Breast epithelium (tissue), 4 donors: ENCODE data around the gene TREML4. TPM values are rescaled to one million over a fixed set of nuclear protein-coding genes. Genes with fewer than 3 reads are reported as not detected.
"Not testable (repeated sequence)": the region's sequence is repeated elsewhere in the genome, so short reads cannot be mapped to it uniquely, and the experiment has no call there.

Experiments
- DNase-seq, 2 donors: peaks; one replicate each; pipeline ENCODE4 v3.0.0-alpha.2; 2019; ENCODE audit warnings: low spot score in 2 of 2
- H3K27ac ChIP-seq, 2 donors: fragments of 200-600 bp; sonication (generic) in 1 of 2; one replicate each; pipeline ENCODE4 v1.5.1; 2016 to 2019; ENCODE audit warnings: mild to moderate bottlenecking in 1 of 2
- H3K27me3 ChIP-seq, 2 donors: fragments of 200-600 bp; sonication (generic) in 1 of 2; one replicate each; pipeline versions ENCODE4 v1.5.1 to v1.6.0; 2017 to 2019; ENCODE audit warnings: control low read depth in 1 of 2, mild to moderate bottlenecking in 1 of 2
- H3K36me3 ChIP-seq: fragments of 200-600 bp; one replicate; pipeline ENCODE4 v1.5.1; 2019
- H3K4me1 ChIP-seq, 2 donors: fragments of 200-600 bp; sonication (generic); one replicate each; pipeline ENCODE4 v1.5.1; 2016 to 2019; ENCODE audit warnings: control low read depth in 1 of 2
- H3K4me3 ChIP-seq, 3 donors: fragments of 200-600 bp; sonication (generic); 1 replicate in 2 of 3; 2 replicates in 1 of 3; pipeline ENCODE4 v1.5.1; 2016 to 2019; ENCODE audit warnings: mild to moderate bottlenecking in 3 of 3, moderate library complexity in 2 of 3
- H3K9me3 ChIP-seq, 2 donors: fragments of 200-600 bp; sonication (generic) in 1 of 2; one replicate each; pipeline ENCODE4 v1.5.1; 2016 to 2019; ENCODE audit warnings: control low read depth in 1 of 2
- POLR2A ChIP-seq: fragments of 450-650 bp; IDR thresholded peaks from one replicate; pipeline ENCODE4 v1.6.1; 2016; ENCODE audit warnings: antibody characterized with exemption, mild to moderate bottlenecking, moderate library complexity
- POLR2AphosphoS5 ChIP-seq, 3 donors: sonication (generic); formaldehyde crosslinking; IDR thresholded peaks; one replicate each; pipeline ENCODE4 v1.6.1; 2017; ENCODE audit warnings: antibody characterized with exemption in 3 of 3
- intact Hi-C: fragments of 100-400 bp; cut with DNase I; formaldehyde crosslinking; loops from one replicate; pipeline ENCODE4 v1.15.1; 2023; ENCODE audit warnings: low total_unique reads
- total RNA-seq, 3 donors: library from RNA; depleted of rRNA; stranded (reverse); fragments of >200 nt; gene quantifications; one replicate each; pipeline ENCODE4 v1.1.0, GENCODE V29; 2016
- TF ChIP-seq, protein P1 (sequence below), 3 donors: fragments of 450-650 bp; IDR thresholded peaks; one replicate each; pipeline ENCODE4 v1.5.1; 2016 to 2017; ENCODE audit warnings: antibody characterized with exemption in 3 of 3, mild to moderate bottlenecking in 3 of 3, moderate library complexity in 3 of 3

Gene TREML4
- total RNA-seq, 3 donors from 2014 or later, result not detected

DNA sequence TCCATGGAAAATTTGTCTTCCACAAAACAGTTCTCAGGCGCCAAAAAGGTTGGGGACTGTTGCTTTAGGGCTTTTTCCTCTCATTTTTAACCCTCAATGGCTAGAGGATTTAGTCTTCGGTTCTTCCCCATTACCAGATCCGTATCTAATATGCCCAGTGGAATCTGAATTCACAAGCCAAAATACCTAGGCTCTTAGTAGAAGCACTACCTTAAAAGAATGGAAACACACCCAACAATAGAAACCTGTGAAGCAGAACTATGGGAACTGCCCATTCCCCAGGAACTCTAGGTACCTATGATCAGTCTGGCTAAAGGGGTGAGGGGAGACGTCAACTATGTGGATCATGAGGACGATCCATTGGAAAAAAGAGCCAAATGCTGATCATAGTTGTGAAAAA is 3.1 kb downstream of the TREML4 start:
- TF ChIP-seq POLR2AphosphoS5 (IDR thresholded peaks at IDR 0.05) (no peak), POLR2A (no peak)
- TF ChIP-seq, protein P1, sequence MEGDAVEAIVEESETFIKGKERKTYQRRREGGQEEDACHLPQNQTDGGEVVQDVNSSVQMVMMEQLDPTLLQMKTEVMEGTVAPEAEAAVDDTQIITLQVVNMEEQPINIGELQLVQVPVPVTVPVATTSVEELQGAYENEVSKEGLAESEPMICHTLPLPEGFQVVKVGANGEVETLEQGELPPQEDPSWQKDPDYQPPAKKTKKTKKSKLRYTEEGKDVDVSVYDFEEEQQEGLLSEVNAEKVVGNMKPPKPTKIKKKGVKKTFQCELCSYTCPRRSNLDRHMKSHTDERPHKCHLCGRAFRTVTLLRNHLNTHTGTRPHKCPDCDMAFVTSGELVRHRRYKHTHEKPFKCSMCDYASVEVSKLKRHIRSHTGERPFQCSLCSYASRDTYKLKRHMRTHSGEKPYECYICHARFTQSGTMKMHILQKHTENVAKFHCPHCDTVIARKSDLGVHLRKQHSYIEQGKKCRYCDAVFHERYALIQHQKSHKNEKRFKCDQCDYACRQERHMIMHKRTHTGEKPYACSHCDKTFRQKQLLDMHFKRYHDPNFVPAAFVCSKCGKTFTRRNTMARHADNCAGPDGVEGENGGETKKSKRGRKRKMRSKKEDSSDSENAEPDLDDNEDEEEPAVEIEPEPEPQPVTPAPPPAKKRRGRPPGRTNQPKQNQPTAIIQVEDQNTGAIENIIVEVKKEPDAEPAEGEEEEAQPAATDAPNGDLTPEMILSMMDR (IDR thresholded peaks at IDR 0.05), result no peak
- intact Hi-C loops, result no loop called here

DNA sequence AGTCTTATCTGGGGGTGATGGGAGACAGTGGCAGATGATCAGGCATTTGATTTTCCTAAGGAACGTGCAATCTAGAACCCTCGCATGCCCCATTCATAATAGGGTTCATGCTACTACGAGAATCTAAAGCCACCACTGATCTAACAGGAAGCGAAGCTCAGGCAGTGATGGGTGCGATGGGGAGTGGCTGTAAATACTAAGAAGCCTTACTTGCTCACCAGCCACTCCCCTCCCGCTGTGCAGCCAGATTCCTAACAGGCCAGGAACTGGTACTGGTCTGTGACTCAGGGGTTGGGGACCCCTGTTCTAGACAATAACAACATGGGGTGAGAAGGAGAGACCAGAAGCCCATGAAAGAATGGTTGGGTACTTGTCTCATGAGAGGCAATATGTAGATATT is 4.5 kb downstream of the TREML4 start:
- H3K4me1 ChIP-seq, result no peaks in the 10 kb centered on the region
- H3K36me3 ChIP-seq, result no peaks in the 10 kb centered on the region
- intact Hi-C loops, result no loop called here
- no peak for DNase-seq
- H3K4me3 ChIP-seq, result no peak overlapping the region
- H3K27me3 ChIP-seq, result no peaks in the 10 kb centered on the region
- H3K9me3 ChIP-seq, result no peaks in the 10 kb centered on the region
- H3K27ac ChIP-seq, result no peak overlapping the region
- TF ChIP-seq POLR2AphosphoS5 (IDR thresholded peaks at IDR 0.05), result no peak
- TF ChIP-seq, protein P1 (IDR thresholded peaks at IDR 0.05), result no peak
- no peak for TF ChIP-seq POLR2A

More for the DNA sequence above, 3.1 kb downstream of the TREML4 start:
- Histone ChIP-seq H3K27ac (no peak overlapping the region), H3K36me3 (no peaks in the 10 kb centered on the region), H3K4me1 (no peaks in the 10 kb centered on the region), H3K9me3 (no peaks in the 10 kb centered on the region), H3K27me3 (no peaks in the 10 kb centered on the region), H3K4me3 (no peak overlapping the region)
- DNase-seq, result no peak

DNA sequence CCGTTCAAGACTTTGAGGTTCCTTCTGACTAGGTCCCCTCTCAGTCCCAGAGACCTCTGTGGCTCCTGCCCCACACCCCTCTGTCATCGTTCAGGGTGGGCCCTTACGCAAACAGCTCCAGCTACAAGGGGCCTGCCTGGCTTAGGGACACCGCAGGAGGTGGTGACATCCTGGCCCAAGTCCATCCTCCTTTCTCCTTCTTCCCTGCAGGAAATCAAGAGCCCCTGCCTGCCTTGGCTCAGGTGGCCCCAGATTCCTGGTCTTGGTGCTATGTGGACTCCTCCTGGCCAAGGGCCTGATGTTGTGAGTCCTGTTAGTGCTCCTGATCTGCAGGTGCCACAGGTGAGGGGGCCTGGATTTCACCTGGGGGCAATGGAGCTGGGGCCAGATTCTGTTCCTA is 8.1 kb downstream of the TREML4 start:
- Histone ChIP-seq H3K27me3 (peaks cover 2 to 17% of the 10 kb centered on the region in 2 donors), H3K27ac (no peak overlapping the region), H3K4me3 (no peak overlapping the region), H3K36me3 (no peaks in the 10 kb centered on the region), H3K9me3 (no peaks in the 10 kb centered on the region), H3K4me1 (no peaks in the 10 kb centered on the region)
- intact Hi-C loops, result no loop called here
- DNase-seq, result no peak
- TF ChIP-seq POLR2AphosphoS5 (IDR thresholded peaks at IDR 0.05) (no peak), POLR2A (no peak)
- TF ChIP-seq, protein P1 (IDR thresholded peaks at IDR 0.05), result no peak

DNA sequence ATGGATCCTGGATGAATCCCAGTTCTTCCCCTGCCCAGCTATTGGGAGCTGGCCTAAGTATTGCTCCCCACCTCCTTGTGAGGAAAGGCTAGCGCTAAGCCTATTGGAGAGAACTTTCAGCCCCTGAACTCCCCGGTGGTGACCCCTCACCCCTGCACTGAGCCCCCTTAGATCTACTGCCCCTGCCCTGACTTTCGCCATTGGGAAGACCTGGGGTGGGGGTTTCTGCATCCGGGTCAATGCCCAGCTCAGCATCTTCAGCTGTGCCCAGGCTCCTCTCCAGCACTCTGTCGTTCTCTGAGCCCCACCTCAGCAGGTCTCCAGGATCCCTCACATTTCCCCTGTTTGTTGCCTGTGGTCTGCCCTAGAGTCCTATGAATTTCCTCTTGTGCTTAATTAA is 9.0 kb downstream of the TREML4 start:
- TF ChIP-seq POLR2AphosphoS5 (IDR thresholded peaks at IDR 0.05), result no peak
- Histone ChIP-seq H3K4me3 (no peak overlapping the region), H3K4me1 (no peaks in the 10 kb centered on the region), H3K27ac (no peak overlapping the region), H3K27me3 (peaks cover 2 to 17% of the 10 kb centered on the region in 2 donors), H3K9me3 (no peaks in the 10 kb centered on the region), H3K36me3 (no peaks in the 10 kb centered on the region)
- DNase-seq, result no peak
- intact Hi-C loops, result no loop called here

DNA sequence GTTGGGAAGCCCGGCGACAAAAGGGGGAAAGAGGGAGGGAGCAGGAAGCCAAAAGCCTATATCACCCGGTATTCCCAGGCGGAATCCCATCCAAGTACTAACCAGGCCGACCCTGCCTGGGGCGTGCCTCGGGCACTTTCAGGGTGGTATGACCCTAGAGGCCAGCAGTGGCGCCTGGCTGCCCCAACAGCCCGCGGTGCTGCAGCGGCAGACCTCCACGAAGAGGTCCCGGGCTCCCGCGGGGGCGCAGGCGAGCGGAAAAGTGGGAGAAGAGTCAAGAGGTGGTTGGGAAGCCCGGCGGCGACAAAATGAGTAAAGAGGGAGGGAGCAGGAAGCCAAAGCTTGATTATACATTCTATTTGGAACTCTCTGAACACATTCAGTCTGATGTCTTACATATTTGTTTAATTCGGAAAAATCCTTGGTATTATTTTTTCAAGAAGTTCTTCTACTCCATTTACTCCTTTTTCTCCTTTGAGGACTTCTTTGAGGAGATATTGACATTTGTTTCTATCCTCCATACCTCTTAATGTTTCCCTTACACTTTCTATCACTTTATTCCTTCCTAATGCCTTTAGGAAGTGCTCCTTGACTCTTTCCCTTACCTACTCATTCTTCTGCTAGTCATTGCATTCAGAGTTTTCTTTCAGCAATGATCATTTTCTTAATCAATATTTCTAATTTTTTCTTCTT is 11.5 kb downstream of the TREML4 start:
- Histone ChIP-seq H3K27me3 (peaks cover 2 to 17% of the 10 kb centered on the region in 2 donors), H3K27ac (no peak overlapping the region), H3K4me1 (no peaks in the 10 kb centered on the region), H3K36me3 (no peaks in the 10 kb centered on the region), H3K4me3 (no peak overlapping the region), H3K9me3 (no peaks in the 10 kb centered on the region)
- TF ChIP-seq, protein P1 (IDR thresholded peaks at IDR 0.05), result no peak
- no peak for TF ChIP-seq POLR2AphosphoS5 (IDR thresholded peaks at IDR 0.05)
- TF ChIP-seq POLR2A, result no peak
- no peak for DNase-seq
- intact Hi-C loops, result no loop called here

DNA sequence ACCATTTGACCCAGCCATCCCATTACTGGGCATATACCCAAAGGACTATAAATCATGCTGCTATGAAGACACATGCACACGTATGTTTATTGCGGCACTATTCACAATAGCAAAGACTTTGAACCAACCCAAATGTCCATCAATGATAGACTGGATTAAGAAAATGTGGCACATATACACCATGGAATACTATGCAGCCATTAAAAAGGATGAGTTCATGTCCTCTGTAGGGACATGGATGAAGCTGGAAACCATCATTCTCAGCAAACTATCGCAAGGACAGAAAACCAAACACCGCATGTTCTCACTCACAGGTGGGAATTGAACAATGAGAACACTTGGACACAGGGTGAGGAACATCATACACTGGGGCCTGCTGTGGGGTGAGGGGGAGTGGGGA is 18.4 kb downstream of the TREML4 start:
- DNase-seq, result not testable (repeated sequence)

More for the DNA sequence above, 18.4 kb downstream of the TREML4 start:
- intact Hi-C loops, H3K36me3 ChIP-seq, H3K9me3 ChIP-seq, H3K27ac ChIP-seq, H3K4me3 ChIP-seq, H3K27me3 ChIP-seq, H3K4me1 ChIP-seq: not testable (repeated sequence)
